HCT116 (cell line): ENCODE measurements around the gene ACTR6. TPM values are rescaled to one million over a fixed set of nuclear protein-coding genes. Genes with fewer than 3 reads are reported as not detected.

Source experiments
- ATAC-seq: fragments of 200-7000 bp; cut with Tn5 transposase; 2 replicates; pipeline ENCODE4 v1.9.1; 2020; ENCODE audit warnings: mild to moderate bottlenecking, moderate library complexity
- BruUV-seq: library from RNA; stranded (reverse); fragments of 400-500 nt; replicated peaks from 2 replicates; lab custom pipeline; 2021; lab: Mats Ljungman, UMichigan
- CTCF ChIA-PET: fragments of 300-600 bp; sonication (Branson Sonifier 250); formaldehyde crosslinking; loops from one replicate; lab custom pipeline; 2021; ENCODE audit warnings: antibody characterized with exemption; lab: Charles Lee
- POLR2A ChIA-PET: fragments of 300-600, 350-600 bp; sonication (Branson Sonifier 250); formaldehyde crosslinking; loops from one replicate; lab custom pipeline; 2021; ENCODE audit warnings: antibody characterized with exemption; lab: Charles Lee
- RAD21 ChIA-PET, 2 experiments: fragments of 300-600 bp; sonication (Branson Sonifier 250); formaldehyde crosslinking; loops; one replicate each; lab custom pipeline; 2023; ENCODE audit warnings: low total read pairs in 2 of 2; ENCODE audit not compliant: uncharacterized antibody in 2 of 2, unreplicated experiment in 2 of 2, low non-redundant PET in 1 of 2; lab: Charles Lee
- DNase-seq: peaks from one replicate; pipeline ENCODE4 v3.0.0-alpha.2; 2010; ENCODE audit warnings: low read depth, low spot score
- H2AFZ ChIP-seq: fragments of 200-600 bp; shearing (Covaris generic), sonication (generic); 2 replicates; pipeline ENCODE4 v1.6.1; 2017; ENCODE audit warnings: low read depth, mixed run types, mixed read lengths, antibody characterized with exemption, low read length; ENCODE audit not compliant: poor library complexity, severe bottlenecking
- H3K27ac ChIP-seq: 2 replicates; pipeline ENCODE4 v1.5.1; 2012; ENCODE audit warnings: low read depth, low read length
- H3K27me3 ChIP-seq: fragments of 200-600 bp; sonication (generic); 2 replicates; pipeline ENCODE4 v1.6.1; 2016; ENCODE audit warnings: mixed run types, low read length, mixed read lengths; ENCODE audit not compliant: insufficient read depth
- H3K36me3 ChIP-seq, 2 experiments: fragments of 200-500 bp in 1 of 2; fragments of 200-600 bp in 1 of 2; sonication (Bioruptor generic) in 1 of 2; sonication (generic) in 1 of 2; 2 replicates each; pipeline versions ENCODE4 v1.5.1 to v1.6.1; 2014 to 2016; ENCODE audit warnings: low read length in 2 of 2, inconsistent platforms in 1 of 2, mixed read lengths in 1 of 2, mixed run types in 1 of 2; ENCODE audit not compliant: insufficient read depth in 2 of 2, control insufficient read depth in 1 of 2
- H3K4me1 ChIP-seq, 2 experiments: fragments of 200-600 bp in 1 of 2; sonication (generic) in 1 of 2; 2 replicates each; pipeline versions ENCODE4 v1.5.1 to v1.6.1; 2012 to 2017; ENCODE audit warnings: low read length in 2 of 2, inconsistent platforms in 1 of 2, mild to moderate bottlenecking in 1 of 2, mixed read lengths in 1 of 2, mixed run types in 1 of 2, moderate library complexity in 1 of 2; ENCODE audit not compliant: insufficient read depth in 2 of 2, control insufficient read depth in 1 of 2
- H3K4me2 ChIP-seq: fragments of 200-600 bp; sonication (generic); 2 replicates; pipeline ENCODE4 v1.6.1; 2017; ENCODE audit warnings: mixed run types, low read length, mixed read lengths
- H3K4me3 ChIP-seq, 2 experiments: fragments of 200-600 bp in 1 of 2; sonication (generic) in 1 of 2; replicated peaks in 1 of 2; 2 replicates each; pipeline ENCODE4 v1.5.1; 2011 to 2016; ENCODE audit warnings: low read length in 2 of 2, control low read depth in 1 of 2, low read depth in 1 of 2, mild to moderate bottlenecking in 1 of 2, mixed read lengths in 1 of 2, mixed run types in 1 of 2
- H3K79me2 ChIP-seq: fragments of 200-600 bp; sonication (generic); 2 replicates; pipeline ENCODE4 v1.6.1; 2017; ENCODE audit warnings: mild to moderate bottlenecking, mixed run types, low read length, moderate library complexity, mixed read lengths; ENCODE audit not compliant: insufficient read depth
- H3K9ac ChIP-seq: fragments of 200-600 bp; sonication (generic); 2 replicates; pipeline ENCODE4 v1.6.1; 2016; ENCODE audit warnings: low read length, mixed read lengths
- H3K9me2 ChIP-seq: fragments of 200-600 bp; sonication (generic), shearing (Covaris generic); 2 replicates; pipeline ENCODE4 v1.6.1; 2017; ENCODE audit warnings: mixed run types, mild to moderate bottlenecking, moderate library complexity; ENCODE audit not compliant: insufficient read depth
- H3K9me3 ChIP-seq, 2 experiments: fragments of 200-500 bp in 1 of 2; fragments of 200-600 bp in 1 of 2; sonication (Bioruptor generic) in 1 of 2; sonication (generic) in 1 of 2; 2 replicates each; pipeline ENCODE4 v1.6.1; 2014 to 2017; ENCODE audit warnings: low read length in 2 of 2, mixed read lengths in 2 of 2, inconsistent platforms in 1 of 2, low read depth in 1 of 2, mild to moderate bottlenecking in 1 of 2, mixed run types in 1 of 2, moderate library complexity in 1 of 2; ENCODE audit not compliant: control insufficient read depth in 1 of 2, insufficient read depth in 1 of 2
- H4K20me1 ChIP-seq: fragments of 200-600 bp; sonication (generic), shearing (Covaris generic); 2 replicates; pipeline ENCODE4 v1.6.1; 2017; ENCODE audit warnings: mixed run types, mild to moderate bottlenecking, moderate library complexity; ENCODE audit not compliant: insufficient read depth
- CTCF ChIP-seq, 3 experiments: fragments of 200-600 bp in 1 of 3; sonication (generic) in 1 of 3; IDR thresholded peaks in 2 of 3; conservative IDR thresholded peaks in 1 of 3; 2 replicates each; pipeline ENCODE4 v1.5.1; 2012 to 2017; ENCODE audit warnings: low read depth in 2 of 3, low read length in 2 of 3, antibody characterized with exemption in 1 of 3, borderline replicate concordance in 1 of 3, control low read depth in 1 of 3, mild to moderate bottlenecking in 1 of 3, mixed read lengths in 1 of 3, mixed run types in 1 of 3, moderate library complexity in 1 of 3; ENCODE audit not compliant: insufficient read depth in 1 of 3
- EGR1 ChIP-seq: IDR thresholded peaks from 2 replicates; pipeline ENCODE4 v1.6.1; 2012; ENCODE audit warnings: low read depth
- ELF1 ChIP-seq: IDR thresholded peaks from 2 replicates; pipeline ENCODE4 v1.6.1; 2012; ENCODE audit warnings: low read depth, borderline replicate concordance
- EZH2 ChIP-seq: fragments of 200-600 bp; sonication (generic); IDR thresholded peaks from 2 replicates; pipeline ENCODE4 v1.6.1; 2017; ENCODE audit warnings: antibody characterized with exemption, mixed run types
- POLR2A ChIP-seq: IDR thresholded peaks from 2 replicates; pipeline ENCODE4 v1.7.0; 2011; ENCODE audit warnings: borderline replicate concordance; ENCODE audit not compliant: insufficient read depth, insufficient read length; ENCODE audit errors: extremely low read depth
- POLR2AphosphoS5 ChIP-seq: IDR thresholded peaks from 2 replicates; pipeline ENCODE4 v1.6.1; 2011; ENCODE audit warnings: mild to moderate bottlenecking, low read depth, low read length, moderate library complexity
- RAD21 ChIP-seq: IDR thresholded peaks from 2 replicates; pipeline ENCODE4 v1.6.1; 2012; ENCODE audit warnings: low read depth, mild to moderate bottlenecking
- REST ChIP-seq: IDR thresholded peaks from 2 replicates; pipeline ENCODE4 v1.6.1; 2012; ENCODE audit warnings: low read depth
- SP1 ChIP-seq: IDR thresholded peaks from 2 replicates; pipeline ENCODE4 v1.6.1; 2012; ENCODE audit warnings: low read depth
- TCF7L2 ChIP-seq: IDR thresholded peaks from 2 replicates; pipeline ENCODE4 v1.7.0; 2011; ENCODE audit warnings: borderline replicate concordance, inconsistent platforms; ENCODE audit not compliant: insufficient read depth, insufficient read length; ENCODE audit errors: extremely low read depth
- ZNF274 ChIP-seq: fragments of 200-500 bp; sonication (Bioruptor generic); IDR thresholded peaks from 2 replicates; pipeline ENCODE4 v1.6.1; 2014; ENCODE audit warnings: mild to moderate bottlenecking, low read depth, low read length, inconsistent platforms
- intact Hi-C: fragments of 100-400 bp; cut with micrococcal nuclease; formaldehyde crosslinking; loops from 2 replicates; pipeline ENCODE4 v1.10.0; 2022
- total RNA-seq: library from RNA; stranded (reverse); gene quantifications from one replicate; pipeline ENCODE4 v1.2.1, GENCODE V29; 2021; ENCODE audit not compliant: unreplicated experiment

Gene ACTR6
- total RNA-seq, 1 experiment from 2014 or later = 40.4 TPM

GRCh38 chr12:100234591-100235304 is 34.1 kb downstream of the ACTR6 start:
- RAD21 ChIA-PET = interaction anchor here (1.0 to 1.5 kb wide), 2 partner anchors 170 kb away, joined by 5 to 10 read pairs; no protein-coding TSS in a partner anchor
- no peak overlapping the region for H3K4me3 ChIP-seq
- no peaks in the 10 kb centered on the region for H4K20me1 ChIP-seq
- peak; percentile 29 for DNase-seq
- CTCF ChIA-PET = interaction anchor here (0.6 to 2.1 kb wide), 16 partner anchors 10 to 500 kb away, joined by 3 to 22 read pairs (median 4); partner anchors contain the start of genes ACTR6, DEPDC4 and SCYL2
- TF ChIP-seq RAD21 (peak; percentile 80), EGR1 (no peak), CTCF (IDR thresholded peaks at IDR 0.05 in 2 of 3, conservative IDR thresholded peaks at IDR 0.05 in 1 of 3; ENCODE audit: borderline replicate concordance in 1 of 3, insufficient read depth in 1 of 3, low read depth in 2 of 3, low read length in 2 of 3) (peak; percentile 66 to 77 (median 73); a peak in 5 of 6 replicates)
- H3K27ac ChIP-seq = no peak overlapping the region
- peaks cover 6 to 7% of the 10 kb centered on the region in 2 experiments; a peak in 3 of 4 replicates for H3K4me1 ChIP-seq
- H3K27me3 ChIP-seq = no peaks in the 10 kb centered on the region
- no peak overlapping the region for H3K9ac ChIP-seq
- H3K4me2 ChIP-seq = no peak overlapping the region
- H2AFZ ChIP-seq = no peak overlapping the region
- no peaks in the 10 kb centered on the region for H3K9me2 ChIP-seq
- H3K9me3 ChIP-seq = no peaks in the 10 kb centered on the region
- ATAC-seq = peak; percentile 82
- no peaks in the 10 kb centered on the region for H3K36me3 ChIP-seq
- intact Hi-C loops = loop anchor here (1.0 to 10.0 kb wide), 5 partner anchors 106 to 500 kb away; no protein-coding TSS in a partner anchor
- POLR2A ChIA-PET = no interaction called here
- no peaks in the 10 kb centered on the region for H3K79me2 ChIP-seq
- BruUV-seq = no TSS peak

- no peaks in the 10 kb centered on the region for H3K36me3 ChIP-seq
- no peak for DNase-seq
- no peaks in the 10 kb centered on the region for H3K79me2 ChIP-seq
- H3K9me2 ChIP-seq = no peaks in the 10 kb centered on the region
- no peak overlapping the region for H3K27ac ChIP-seq
- RAD21 ChIA-PET = no interaction called here
- intact Hi-C loops = loop anchor here (10.0 kb wide), 1 partner anchor 166 kb away; no protein-coding TSS in a partner anchor
- no peak overlapping the region for H3K4me3 ChIP-seq
- no peaks in the 10 kb centered on the region for H3K9me3 ChIP-seq
- H4K20me1 ChIP-seq = no peaks in the 10 kb centered on the region
- CTCF ChIA-PET = no interaction called here
- H3K4me2 ChIP-seq = no peak overlapping the region
- ATAC-seq = no peak
- peaks cover 6 to 7% of the 10 kb centered on the region in 2 experiments; a peak in 3 of 4 replicates for H3K4me1 ChIP-seq
- H2AFZ ChIP-seq = no peak overlapping the region
- POLR2A ChIA-PET = interaction anchor here (0.6 kb wide), 1 partner anchor 10 kb away, joined by 3 read pairs; no protein-coding TSS in a partner anchor
- no TSS peak for BruUV-seq
- no peaks in the 10 kb centered on the region for H3K27me3 ChIP-seq
- no peak overlapping the region for H3K9ac ChIP-seq
- TF ChIP-seq TCF7L2 = no peak
- TF ChIP-seq EZH2 = no peak
- TF ChIP-seq REST = no peak
- TF ChIP-seq POLR2AphosphoS5 = no peak
- no peak for TF ChIP-seq POLR2A
- no peak for TF ChIP-seq ELF1
- TF ChIP-seq ZNF274 = no peak
- no peak for TF ChIP-seq SP1
These were observed 38.2 kb downstream of the ACTR6 start for GRCh38 chr12:100238801-100239200.
